Stimulated activated CD8-positive, alpha-beta memory T cell treated with anti-CD3 and anti-CD28 coated beads, Interleukin-12 subunit alpha, Interleukin-12 subunit beta, amount 100 ng/mL, for 4 hours (primary cell): ENCODE results near the gene NPTX2.

ENCODE experiments used
- DNase-seq: peaks from one replicate; pipeline ENCODE4 v3.0.0-alpha.2; 2020; ENCODE audit warnings: low read depth

Gene NPTX2

DNA sequence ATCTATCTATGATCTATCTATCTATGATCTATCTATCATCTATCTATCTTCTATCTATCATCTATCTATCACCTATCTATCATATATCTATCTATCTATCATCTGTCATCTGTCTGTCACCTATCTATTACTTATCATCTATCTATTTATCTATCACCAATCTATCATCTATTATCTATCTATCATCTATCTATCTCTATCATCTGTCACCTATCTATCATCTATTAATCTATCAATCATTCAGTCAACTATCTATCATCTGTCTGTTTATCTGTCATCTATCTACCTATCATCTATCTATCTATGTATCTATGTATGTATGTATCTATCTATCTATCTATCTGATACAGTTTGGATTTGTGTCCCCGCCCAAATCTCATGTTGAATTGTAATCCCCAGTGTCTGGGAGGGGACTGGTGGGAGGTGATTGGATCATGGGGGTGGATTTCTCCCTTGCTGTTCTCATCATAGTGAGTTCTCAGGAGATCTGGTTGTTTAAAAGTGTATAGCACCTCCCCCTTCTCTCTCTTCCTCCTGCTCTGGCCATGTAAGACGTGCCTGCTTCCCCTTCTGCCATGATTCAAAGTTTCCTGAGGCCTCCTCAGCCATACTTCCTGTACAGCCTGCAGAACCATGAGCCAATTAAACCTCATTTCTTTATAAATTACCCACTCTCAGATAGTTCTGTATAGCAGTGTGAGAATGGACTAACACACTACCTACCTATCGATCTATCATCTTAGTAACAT is 37.6 kb downstream of the NPTX2 start:
- DNase-seq, result no peak

- DNase-seq, result no peak
Measured at GRCh38 chr7:98655611-98656010, 38.5 kb downstream of the NPTX2 start.

DNA sequence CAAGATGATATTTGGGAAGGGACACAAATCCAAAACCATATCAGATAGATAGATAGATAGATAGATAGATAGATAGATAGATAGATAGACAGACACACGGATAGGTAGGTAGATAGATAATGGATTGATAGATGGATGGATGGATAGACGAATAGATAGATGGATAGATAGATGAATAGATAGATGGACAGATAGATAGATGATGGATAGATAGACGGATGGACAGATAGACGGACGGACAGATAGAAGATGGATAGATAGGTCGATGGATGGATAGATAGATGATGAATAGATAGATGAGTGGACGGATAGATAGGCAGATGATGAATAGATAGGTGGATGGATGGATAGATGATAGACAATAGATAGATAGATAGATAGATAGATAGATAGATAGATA is 39.8 kb downstream of the NPTX2 start:
- DNase-seq, result no peak

DNA sequence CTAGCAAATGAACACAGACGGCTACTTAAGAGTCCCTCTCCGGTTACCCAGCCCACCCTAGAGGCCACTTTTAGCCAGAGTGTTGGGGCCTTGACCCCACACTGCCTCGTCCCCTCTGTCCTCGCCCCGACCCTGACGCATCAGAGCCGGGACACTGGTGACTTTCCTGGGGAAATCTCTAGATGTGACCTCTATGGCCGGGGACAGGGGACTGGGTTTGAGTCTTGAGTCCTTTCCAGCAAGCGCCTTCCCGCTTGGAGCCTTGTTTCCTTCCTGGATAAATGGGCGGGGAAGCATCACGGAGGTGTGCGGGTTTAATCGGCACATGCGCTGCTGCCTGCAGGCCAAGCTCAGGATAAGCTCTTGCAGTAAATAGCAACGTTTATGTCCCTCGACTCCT is 40.7 kb downstream of the NPTX2 start:
- no peak for DNase-seq

- DNase-seq, result no peak
Measured at GRCh38 chr7:98659756-98660155, 42.7 kb downstream of the NPTX2 start.

DNA sequence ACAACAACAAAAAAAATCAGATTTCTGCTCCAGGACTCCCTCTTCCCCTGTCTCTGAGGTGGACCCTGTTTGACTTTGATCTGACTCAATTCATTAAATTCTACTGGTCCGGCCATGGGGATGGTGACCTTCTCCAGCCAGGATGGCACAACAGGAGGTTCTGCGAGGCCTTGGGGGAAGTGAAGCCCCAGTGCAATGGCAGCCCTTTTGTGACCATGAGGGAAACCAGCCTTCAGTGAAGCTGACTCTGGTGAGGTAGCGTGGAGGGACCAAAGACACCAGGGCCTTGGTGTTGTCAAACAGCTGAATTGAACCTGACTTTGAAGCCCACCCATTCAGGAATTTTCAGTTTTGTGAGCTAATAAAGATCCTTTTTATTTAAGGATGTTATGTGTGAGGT is 44.5 kb downstream of the NPTX2 start:
- DNase-seq, result no peak

GRCh38 chr7:98662289-98662688 is 45.2 kb downstream of the NPTX2 start:
- no peak for DNase-seq

DNA sequence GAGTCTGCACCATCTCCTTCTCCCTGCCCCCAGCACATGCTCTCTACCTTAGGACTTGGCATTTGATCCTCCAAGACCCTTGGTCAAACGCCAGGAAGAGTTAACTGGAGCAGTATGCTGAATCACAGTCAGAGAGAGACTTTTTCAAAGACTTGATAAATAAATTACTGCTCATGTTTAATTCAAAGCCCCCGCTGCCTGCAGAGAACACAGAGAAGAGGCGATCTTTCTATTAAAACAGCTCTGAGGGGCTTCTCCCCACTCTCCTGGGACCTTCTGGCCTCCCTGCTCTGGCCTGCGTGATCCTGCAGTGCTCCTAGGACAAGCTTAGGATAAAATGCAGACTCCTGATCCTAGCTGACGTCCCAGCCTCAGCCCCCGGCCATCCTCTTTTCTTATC is 47.8 kb downstream of the NPTX2 start:
- DNase-seq, result no peak

DNA sequence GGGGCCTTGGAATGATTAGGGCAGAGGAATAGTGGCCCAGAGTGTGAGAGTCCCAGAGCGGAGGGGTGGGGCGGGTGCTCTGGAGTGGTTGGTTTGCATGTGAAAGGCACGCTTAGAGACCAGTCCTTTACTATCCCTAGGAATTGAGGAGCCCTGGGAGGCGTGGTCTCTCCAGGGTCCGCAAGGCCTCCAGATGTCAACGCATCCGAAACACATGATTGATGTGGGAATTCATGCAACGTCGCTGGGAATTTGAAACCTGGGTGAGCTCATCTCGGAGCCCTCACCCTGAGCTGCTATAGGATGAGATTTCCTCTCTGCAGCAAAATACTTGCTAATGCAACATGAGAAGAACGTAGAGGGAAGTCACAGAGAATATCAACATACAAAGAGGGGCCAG is 51.2 kb downstream of the NPTX2 start:
- DNase-seq, result no peak

DNA sequence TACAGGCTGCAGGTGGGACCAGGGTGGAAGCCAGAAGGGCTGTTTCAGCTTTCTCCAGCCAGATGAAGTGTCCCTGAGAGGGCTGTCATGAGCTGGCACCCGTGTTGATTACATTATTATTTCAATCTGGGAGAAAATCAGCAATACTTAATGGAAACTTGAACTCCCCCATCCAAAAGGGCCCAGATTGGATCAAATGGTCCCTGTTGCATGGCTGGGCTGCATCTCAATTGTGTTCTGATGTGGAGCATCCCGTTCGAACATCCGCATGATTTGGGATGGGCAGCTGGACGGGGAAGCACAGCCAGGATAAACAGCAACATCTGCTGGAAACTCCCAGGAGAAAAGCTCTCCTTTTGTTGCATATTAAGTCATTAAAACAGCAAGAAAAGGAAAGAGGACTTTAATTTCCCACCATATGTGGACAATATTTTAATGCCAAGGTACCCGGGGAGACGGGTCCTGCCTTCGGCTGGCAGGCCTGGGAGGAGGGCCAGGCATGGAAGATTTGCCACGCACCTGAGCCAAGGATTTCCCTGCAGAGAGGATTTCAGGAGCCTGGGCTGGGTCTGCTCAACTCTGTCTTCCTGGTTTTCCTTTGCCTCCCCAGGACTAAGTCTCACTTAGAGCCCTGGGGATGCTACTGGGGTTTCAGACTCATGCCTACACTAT is 52.4 kb downstream of the NPTX2 start:
- DNase-seq, result no peak

GRCh38 chr7:98670186-98670585 is 53.1 kb downstream of the NPTX2 start:
- no peak for DNase-seq

GRCh38 chr7:98671733-98672331 is 54.7 kb downstream of the NPTX2 start:
- no peak for DNase-seq

DNA sequence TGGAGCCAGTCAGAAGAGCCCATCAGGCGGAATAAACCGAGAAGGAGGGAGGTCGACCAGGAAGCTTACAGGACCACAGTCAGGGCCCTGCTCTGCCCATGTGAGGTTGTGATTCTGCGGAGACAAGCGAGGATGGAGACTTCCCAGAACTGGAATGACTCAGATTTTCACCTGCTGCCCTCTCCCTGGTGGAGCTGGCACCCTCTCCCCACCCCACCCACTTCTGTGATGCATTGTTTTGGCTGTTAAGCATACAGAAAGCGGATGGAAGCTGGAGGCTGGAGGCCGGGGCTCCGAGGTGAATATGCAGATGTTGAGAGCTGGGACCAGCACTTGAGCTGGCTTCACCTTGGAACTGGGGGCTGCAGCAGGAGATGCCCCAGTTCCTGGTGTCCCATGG is 57.4 kb downstream of the NPTX2 start:
- no peak for DNase-seq

GRCh38 chr7:98674881-98675280 is 57.8 kb downstream of the NPTX2 start:
- no peak for DNase-seq

GRCh38 chr7:98678215-98678614 is 61.1 kb downstream of the NPTX2 start:
- DNase-seq, result no peak
